Measurements from ENCODE around the gene NR1D1.

Gene NR1D1

GRCh38 chr17:40076591-40076990 is 23.8 kb downstream of the NR1D1 start:
- Histone ChIP-seq H3K36me3 (peaks cover 61% of the 10 kb centered on the region), H3K4me2 (peak overlapping the region; percentile 100), H4K20me1 (no peaks in the 10 kb centered on the region), H3K4me1 (peaks cover 65% of the 10 kb centered on the region), H3K9ac (peak overlapping the region; percentile 77), H3K27me3 (no peaks in the 10 kb centered on the region), H3K27ac (peak overlapping the region; percentile 93), H3K4me3 (no peak overlapping the region), H3K9me3 (no peaks in the 10 kb centered on the region)
- no peak for TF ChIP-seq Cebpa-rat (IDR thresholded peaks at IDR 0.05)

DNA sequence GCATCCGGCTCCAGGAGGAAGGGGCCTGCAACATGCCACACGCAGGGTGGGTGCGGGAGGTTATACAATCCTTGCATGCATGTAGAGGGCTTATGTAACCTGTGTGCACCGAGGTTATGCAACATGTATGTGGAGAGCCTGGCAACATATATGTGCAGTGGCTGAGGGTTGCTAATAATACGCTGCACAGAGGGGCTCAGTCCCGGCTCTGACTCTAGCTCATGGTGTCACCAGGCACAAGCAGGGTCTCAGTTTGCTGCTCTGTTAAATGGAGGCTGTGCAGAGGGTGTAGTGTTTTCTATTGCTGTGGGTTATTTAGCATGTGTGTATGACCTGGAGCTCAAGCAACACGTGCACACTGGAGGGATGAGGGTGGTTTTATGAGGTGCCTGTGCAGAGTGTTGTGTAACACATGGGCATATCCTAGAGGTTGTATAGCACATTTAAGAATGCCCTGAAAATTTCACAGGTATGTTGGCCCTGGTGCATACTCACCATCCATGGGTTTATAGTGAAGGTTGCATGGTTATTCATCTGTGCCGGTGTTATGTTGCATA is 24.4 kb downstream of the NR1D1 start:
- peak overlapping the region; percentile 93 for H3K27ac ChIP-seq
- TF ChIP-seq Cebpa-rat (IDR thresholded peaks at IDR 0.05), result no peak
- peak overlapping the region; percentile 51 for H3K4me3 ChIP-seq
- H3K36me3 ChIP-seq, result peaks cover 57% of the 10 kb centered on the region
- H3K27me3 ChIP-seq, result no peaks in the 10 kb centered on the region
- peaks cover 71% of the 10 kb centered on the region for H3K4me1 ChIP-seq
- peak overlapping the region; percentile 77 for H3K9ac ChIP-seq
- H3K9me3 ChIP-seq, result no peaks in the 10 kb centered on the region
- peak overlapping the region; percentile 100 for H3K4me2 ChIP-seq
- no peaks in the 10 kb centered on the region for H4K20me1 ChIP-seq

- TF ChIP-seq Cebpa-rat (IDR thresholded peaks at IDR 0.05), result no peak
- Histone ChIP-seq H3K36me3 (peaks cover 50% of the 10 kb centered on the region), H3K4me1 (peaks cover 77% of the 10 kb centered on the region), H3K9ac (peak overlapping the region; percentile 77), H3K4me3 (peak overlapping the region; percentile 51), H4K20me1 (no peaks in the 10 kb centered on the region), H3K27ac (peak overlapping the region; percentile 93), H3K9me3 (no peaks in the 10 kb centered on the region), H3K4me2 (peak overlapping the region; percentile 100), H3K27me3 (no peaks in the 10 kb centered on the region)
These were observed 25.0 kb downstream of the NR1D1 start for GRCh38 chr17:40075201-40075941.

DNA sequence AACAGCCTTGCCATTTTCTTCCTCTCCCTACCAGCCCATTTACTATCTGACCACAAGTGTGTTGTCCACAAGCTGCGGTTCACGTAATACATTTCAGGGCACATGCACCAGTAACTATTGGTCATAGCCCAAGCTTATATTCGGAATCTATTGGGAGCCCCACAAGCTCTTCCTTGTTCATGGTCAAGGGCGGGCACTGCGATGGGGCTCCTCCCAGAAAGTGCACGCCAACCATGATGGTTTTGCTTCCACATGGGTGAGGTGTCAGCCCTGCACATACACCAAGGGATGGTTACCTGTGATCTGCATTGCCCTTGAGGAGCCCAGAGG is 25.6 kb downstream of the NR1D1 start:
- peak overlapping the region; percentile 77 for H3K9ac ChIP-seq
- no peaks in the 10 kb centered on the region for H3K27me3 ChIP-seq
- H3K4me2 ChIP-seq, result peak overlapping the region; percentile 100
- TF ChIP-seq Cebpa-rat (IDR thresholded peaks at IDR 0.05), result no peak
- peak overlapping the region; percentile 51 for H3K4me3 ChIP-seq
- H4K20me1 ChIP-seq, result no peaks in the 10 kb centered on the region
- H3K27ac ChIP-seq, result peak overlapping the region; percentile 93
- H3K9me3 ChIP-seq, result no peaks in the 10 kb centered on the region
- peaks cover 45% of the 10 kb centered on the region for H3K36me3 ChIP-seq
- peaks cover 83% of the 10 kb centered on the region for H3K4me1 ChIP-seq

DNA sequence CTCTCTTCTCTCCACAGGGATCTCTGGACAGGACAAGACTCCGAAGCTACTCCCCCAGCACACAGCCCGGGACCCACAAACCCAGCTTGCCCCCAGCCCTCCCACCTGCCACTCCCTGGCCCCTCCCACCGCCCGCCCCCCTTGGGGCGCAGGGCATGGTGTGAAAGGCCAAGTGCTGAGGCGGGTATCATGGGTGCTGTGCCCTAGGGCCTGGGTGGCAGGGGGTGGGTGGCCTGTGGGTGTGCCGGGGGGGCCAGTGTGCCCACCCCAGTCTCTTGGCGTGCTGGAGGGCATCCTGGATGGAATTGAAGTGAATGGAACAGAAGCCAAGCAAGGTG is 26.2 kb downstream of the NR1D1 start:
- no peaks in the 10 kb centered on the region for H4K20me1 ChIP-seq
- H3K4me1 ChIP-seq, result peaks cover 89% of the 10 kb centered on the region
- H3K27me3 ChIP-seq, result no peaks in the 10 kb centered on the region
- H3K9ac ChIP-seq, result peak overlapping the region; percentile 88
- H3K4me3 ChIP-seq, result no peak overlapping the region
- peak overlapping the region; percentile 93 for H3K27ac ChIP-seq
- peaks cover 38% of the 10 kb centered on the region for H3K36me3 ChIP-seq
- H3K9me3 ChIP-seq, result no peaks in the 10 kb centered on the region
- H3K4me2 ChIP-seq, result peak overlapping the region; percentile 100
- TF ChIP-seq Cebpa-rat (IDR thresholded peaks at IDR 0.05), result no peak

DNA sequence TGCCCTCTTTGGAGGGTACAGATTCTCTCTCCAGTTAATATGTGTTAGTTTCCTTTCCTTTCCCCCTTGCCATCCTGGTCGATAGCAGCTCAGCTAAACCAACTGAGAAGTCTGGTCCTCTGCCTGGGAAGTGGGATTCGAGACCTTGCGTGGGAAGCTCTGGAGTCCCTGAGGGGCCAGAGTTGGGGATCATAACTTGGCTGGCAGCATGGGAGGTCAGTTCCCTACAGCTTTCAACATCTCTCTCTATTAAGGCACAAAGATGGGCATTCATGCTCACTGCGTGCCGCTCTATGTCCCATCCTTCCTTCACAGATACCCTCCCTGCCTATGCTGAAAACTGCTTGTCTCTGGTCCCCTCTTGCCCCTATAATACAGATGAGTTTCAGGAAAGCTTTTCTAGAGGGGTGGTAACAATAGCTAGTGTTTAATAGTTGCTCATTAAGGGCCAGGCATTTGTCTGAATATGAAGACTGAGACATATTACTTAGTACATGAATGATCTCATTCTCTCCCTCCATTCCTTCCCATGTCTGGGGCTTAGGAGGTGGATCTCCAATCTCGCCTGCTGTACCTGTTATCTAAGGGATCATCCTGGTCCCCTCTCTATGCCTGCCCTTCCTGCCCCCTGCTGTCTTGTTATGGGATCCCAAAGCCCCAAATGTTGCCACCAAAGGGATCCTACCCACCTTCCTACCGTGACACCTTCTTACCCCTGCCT is 26.8 kb downstream of the NR1D1 start:
- TF ChIP-seq Cebpa-rat (IDR thresholded peaks at IDR 0.05), result no peak
- no peaks in the 10 kb centered on the region for H3K27me3 ChIP-seq
- H3K4me3 ChIP-seq, result no peak overlapping the region
- peak overlapping the region; percentile 100 for H3K4me2 ChIP-seq
- H3K9me3 ChIP-seq, result no peaks in the 10 kb centered on the region
- H3K36me3 ChIP-seq, result peaks cover 32% of the 10 kb centered on the region
- H3K4me1 ChIP-seq, result peaks cover 92% of the 10 kb centered on the region
- no peaks in the 10 kb centered on the region for H4K20me1 ChIP-seq
- peak overlapping the region; percentile 88 for H3K9ac ChIP-seq
- H3K27ac ChIP-seq, result peak overlapping the region; percentile 93

DNA sequence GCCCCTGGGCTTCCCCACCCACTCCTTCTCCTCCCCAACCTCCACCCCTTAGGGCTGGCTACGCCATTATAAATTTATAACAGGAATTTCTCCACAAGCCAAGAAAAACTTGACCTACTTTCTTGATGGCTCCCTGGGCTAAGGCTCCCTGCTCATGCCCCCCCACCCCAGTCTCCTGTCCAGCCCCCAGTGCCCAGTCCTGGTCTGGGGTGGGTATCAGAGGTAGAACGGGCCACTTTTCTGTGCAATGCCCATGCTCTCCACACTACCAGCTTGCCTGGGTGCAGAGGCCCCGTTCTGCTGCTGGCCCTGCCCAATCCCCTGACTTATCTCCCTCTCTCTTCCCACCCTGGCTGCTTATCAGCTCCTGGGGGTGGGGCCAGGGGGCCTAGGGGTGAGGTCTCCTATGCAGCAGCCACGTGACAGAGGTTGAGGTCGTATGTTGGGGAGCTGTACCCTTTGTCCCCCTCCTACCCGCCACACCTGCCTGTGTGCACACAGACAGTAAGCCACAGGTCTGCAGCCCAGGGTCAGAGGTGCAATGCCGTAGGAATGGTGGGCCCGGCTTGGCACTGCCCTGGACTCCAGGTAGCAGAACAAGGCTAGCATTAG is 27.5 kb downstream of the NR1D1 start:
- Histone ChIP-seq H3K9ac (peak overlapping the region; percentile 88), H3K9me3 (no peaks in the 10 kb centered on the region)

GRCh38 chr17:40072040-40072734 is 28.2 kb downstream of the NR1D1 start:
- Histone ChIP-seq H3K4me2 (peak overlapping the region; percentile 100), H3K36me3 (peaks cover 18% of the 10 kb centered on the region), H3K9me3 (no peaks in the 10 kb centered on the region), H4K20me1 (no peaks in the 10 kb centered on the region), H3K9ac (peak overlapping the region; percentile 88), H3K4me1 (peaks cover 97% of the 10 kb centered on the region), H3K4me3 (peak overlapping the region; percentile 62), H3K27me3 (no peaks in the 10 kb centered on the region), H3K27ac (peak overlapping the region; percentile 93)
- no peak for TF ChIP-seq Cebpa-rat (IDR thresholded peaks at IDR 0.05)

More for the DNA sequence above, 27.5 kb downstream of the NR1D1 start:
- Histone ChIP-seq H3K4me3 (peak overlapping the region; percentile 62), H4K20me1 (no peaks in the 10 kb centered on the region), H3K27ac (peak overlapping the region; percentile 93), H3K4me2 (peak overlapping the region; percentile 100), H3K27me3 (no peaks in the 10 kb centered on the region), H3K4me1 (peaks cover 97% of the 10 kb centered on the region), H3K36me3 (peaks cover 25% of the 10 kb centered on the region)
- TF ChIP-seq Cebpa-rat (IDR thresholded peaks at IDR 0.05), result no peak

GRCh38 chr17:40071313-40072039 is 28.9 kb downstream of the NR1D1 start:
- Histone ChIP-seq H3K4me1 (peaks cover 97% of the 10 kb centered on the region), H3K36me3 (peaks cover 11% of the 10 kb centered on the region; the same call in 1 of the 2 replicates), H3K9me3 (no peaks in the 10 kb centered on the region), H3K27ac (peak overlapping the region; percentile 93), H3K27me3 (no peaks in the 10 kb centered on the region), H4K20me1 (no peaks in the 10 kb centered on the region), H3K9ac (peak overlapping the region; percentile 88), H3K4me2 (peak overlapping the region; percentile 100), H3K4me3 (peak overlapping the region; percentile 62)
- TF ChIP-seq Cebpa-rat (IDR thresholded peaks at IDR 0.05), result no peak

Data from BLaER1 (cell line).